HCT116 (cell line): ENCODE results near the gene OR11A1. TPM values are rescaled to one million over a fixed set of nuclear protein-coding genes. Genes with fewer than 3 reads are reported as not detected.
"Not testable (repeated sequence)": the region's sequence is repeated elsewhere in the genome, so short reads cannot be mapped to it uniquely, and the experiment has no call there.

Experiments used
- ATAC-seq: fragments of 200-7000 bp; cut with Tn5 transposase; 2 replicates; pipeline ENCODE4 v1.9.1; 2020; ENCODE audit warnings: mild to moderate bottlenecking, moderate library complexity
- BruUV-seq: library from RNA; stranded (reverse); fragments of 400-500 nt; replicated peaks from 2 replicates; lab custom pipeline; 2021; lab: Mats Ljungman, UMichigan
- CTCF ChIA-PET: fragments of 300-600 bp; sonication (Branson Sonifier 250); formaldehyde crosslinking; loops from one replicate; lab custom pipeline; 2021; ENCODE audit warnings: antibody characterized with exemption; lab: Charles Lee
- POLR2A ChIA-PET: fragments of 300-600, 350-600 bp; sonication (Branson Sonifier 250); formaldehyde crosslinking; loops from one replicate; lab custom pipeline; 2021; ENCODE audit warnings: antibody characterized with exemption; lab: Charles Lee
- RAD21 ChIA-PET, 2 experiments: fragments of 300-600 bp; sonication (Branson Sonifier 250); formaldehyde crosslinking; loops; one replicate each; lab custom pipeline; 2023; ENCODE audit warnings: low total read pairs in 2 of 2; ENCODE audit not compliant: uncharacterized antibody in 2 of 2, unreplicated experiment in 2 of 2, low non-redundant PET in 1 of 2; lab: Charles Lee
- DNase-seq: peaks from one replicate; pipeline ENCODE4 v3.0.0-alpha.2; 2010; ENCODE audit warnings: low read depth, low spot score
- H2AFZ ChIP-seq: fragments of 200-600 bp; shearing (Covaris generic), sonication (generic); 2 replicates; pipeline ENCODE4 v1.6.1; 2017; ENCODE audit warnings: low read depth, mixed run types, mixed read lengths, antibody characterized with exemption, low read length; ENCODE audit not compliant: poor library complexity, severe bottlenecking
- H3K27ac ChIP-seq: 2 replicates; pipeline ENCODE4 v1.5.1; 2012; ENCODE audit warnings: low read depth, low read length
- H3K27me3 ChIP-seq: fragments of 200-600 bp; sonication (generic); 2 replicates; pipeline ENCODE4 v1.6.1; 2016; ENCODE audit warnings: mixed run types, low read length, mixed read lengths; ENCODE audit not compliant: insufficient read depth
- H3K36me3 ChIP-seq, 2 experiments: fragments of 200-500 bp in 1 of 2; fragments of 200-600 bp in 1 of 2; sonication (Bioruptor generic) in 1 of 2; sonication (generic) in 1 of 2; 2 replicates each; pipeline versions ENCODE4 v1.5.1 to v1.6.1; 2014 to 2016; ENCODE audit warnings: low read length in 2 of 2, inconsistent platforms in 1 of 2, mixed read lengths in 1 of 2, mixed run types in 1 of 2; ENCODE audit not compliant: insufficient read depth in 2 of 2, control insufficient read depth in 1 of 2
- H3K4me1 ChIP-seq, 2 experiments: fragments of 200-600 bp in 1 of 2; sonication (generic) in 1 of 2; 2 replicates each; pipeline versions ENCODE4 v1.5.1 to v1.6.1; 2012 to 2017; ENCODE audit warnings: low read length in 2 of 2, inconsistent platforms in 1 of 2, mild to moderate bottlenecking in 1 of 2, mixed read lengths in 1 of 2, mixed run types in 1 of 2, moderate library complexity in 1 of 2; ENCODE audit not compliant: insufficient read depth in 2 of 2, control insufficient read depth in 1 of 2
- H3K4me2 ChIP-seq: fragments of 200-600 bp; sonication (generic); 2 replicates; pipeline ENCODE4 v1.6.1; 2017; ENCODE audit warnings: mixed run types, low read length, mixed read lengths
- H3K4me3 ChIP-seq, 2 experiments: fragments of 200-600 bp in 1 of 2; sonication (generic) in 1 of 2; replicated peaks in 1 of 2; 2 replicates each; pipeline ENCODE4 v1.5.1; 2011 to 2016; ENCODE audit warnings: low read length in 2 of 2, control low read depth in 1 of 2, low read depth in 1 of 2, mild to moderate bottlenecking in 1 of 2, mixed read lengths in 1 of 2, mixed run types in 1 of 2
- H3K79me2 ChIP-seq: fragments of 200-600 bp; sonication (generic); 2 replicates; pipeline ENCODE4 v1.6.1; 2017; ENCODE audit warnings: mild to moderate bottlenecking, mixed run types, low read length, moderate library complexity, mixed read lengths; ENCODE audit not compliant: insufficient read depth
- H3K9ac ChIP-seq: fragments of 200-600 bp; sonication (generic); 2 replicates; pipeline ENCODE4 v1.6.1; 2016; ENCODE audit warnings: low read length, mixed read lengths
- H3K9me2 ChIP-seq: fragments of 200-600 bp; sonication (generic), shearing (Covaris generic); 2 replicates; pipeline ENCODE4 v1.6.1; 2017; ENCODE audit warnings: mixed run types, mild to moderate bottlenecking, moderate library complexity; ENCODE audit not compliant: insufficient read depth
- H3K9me3 ChIP-seq, 2 experiments: fragments of 200-500 bp in 1 of 2; fragments of 200-600 bp in 1 of 2; sonication (Bioruptor generic) in 1 of 2; sonication (generic) in 1 of 2; 2 replicates each; pipeline ENCODE4 v1.6.1; 2014 to 2017; ENCODE audit warnings: low read length in 2 of 2, mixed read lengths in 2 of 2, inconsistent platforms in 1 of 2, low read depth in 1 of 2, mild to moderate bottlenecking in 1 of 2, mixed run types in 1 of 2, moderate library complexity in 1 of 2; ENCODE audit not compliant: control insufficient read depth in 1 of 2, insufficient read depth in 1 of 2
- H4K20me1 ChIP-seq: fragments of 200-600 bp; sonication (generic), shearing (Covaris generic); 2 replicates; pipeline ENCODE4 v1.6.1; 2017; ENCODE audit warnings: mixed run types, mild to moderate bottlenecking, moderate library complexity; ENCODE audit not compliant: insufficient read depth
- CBX3 ChIP-seq: IDR thresholded peaks from 2 replicates; pipeline ENCODE4 v1.6.1; 2012; ENCODE audit warnings: low read depth
- EGR1 ChIP-seq: IDR thresholded peaks from 2 replicates; pipeline ENCODE4 v1.6.1; 2012; ENCODE audit warnings: low read depth
- EZH2phosphoT487 ChIP-seq: fragments of 200-600 bp; IDR thresholded peaks from 2 replicates; pipeline ENCODE4 v1.6.1; 2018; ENCODE audit warnings: antibody characterized with exemption, borderline replicate concordance
- FOSL1 ChIP-seq: IDR thresholded peaks from 2 replicates; pipeline ENCODE4 v1.6.1; 2012; ENCODE audit warnings: low read depth
- SIN3A ChIP-seq: IDR thresholded peaks from 2 replicates; pipeline ENCODE4 v1.6.1; 2012; ENCODE audit warnings: low read depth
- SP1 ChIP-seq: IDR thresholded peaks from 2 replicates; pipeline ENCODE4 v1.6.1; 2012; ENCODE audit warnings: low read depth
- SRF ChIP-seq: IDR thresholded peaks from 2 replicates; pipeline ENCODE4 v1.6.1; 2012; ENCODE audit warnings: low read depth
- TCF7L2 ChIP-seq: IDR thresholded peaks from 2 replicates; pipeline ENCODE4 v1.7.0; 2011; ENCODE audit warnings: borderline replicate concordance, inconsistent platforms; ENCODE audit not compliant: insufficient read depth, insufficient read length; ENCODE audit errors: extremely low read depth
- YY1 ChIP-seq: IDR thresholded peaks from 2 replicates; pipeline ENCODE4 v1.6.1; 2011; ENCODE audit warnings: low read length, low read depth, moderate library complexity, mild to moderate bottlenecking; ENCODE audit not compliant: insufficient replicate concordance; ENCODE audit errors: extremely low read depth
- intact Hi-C: fragments of 100-400 bp; cut with micrococcal nuclease; formaldehyde crosslinking; loops from 2 replicates; pipeline ENCODE4 v1.10.0; 2022
- total RNA-seq: library from RNA; stranded (reverse); gene quantifications from one replicate; pipeline ENCODE4 v1.2.1, GENCODE V29; 2021; ENCODE audit not compliant: unreplicated experiment
- TF ChIP-seq, protein P1 (sequence below): IDR thresholded peaks from 2 replicates; pipeline ENCODE4 v1.6.1; 2011; ENCODE audit warnings: mild to moderate bottlenecking, low read length, moderate library complexity; ENCODE audit not compliant: insufficient replicate concordance; ENCODE audit errors: extremely low read depth
- TF ChIP-seq, protein P2 (sequence below): IDR thresholded peaks from 2 replicates; pipeline ENCODE4 v1.6.1; 2012; ENCODE audit warnings: low read depth
- TF ChIP-seq, protein P3 (sequence below), 3 experiments: fragments of 200-600 bp in 1 of 3; sonication (generic) in 1 of 3; IDR thresholded peaks in 2 of 3; conservative IDR thresholded peaks in 1 of 3; 2 replicates each; pipeline ENCODE4 v1.5.1; 2012 to 2017; ENCODE audit warnings: low read depth in 2 of 3, low read length in 2 of 3, antibody characterized with exemption in 1 of 3, borderline replicate concordance in 1 of 3, control low read depth in 1 of 3, mild to moderate bottlenecking in 1 of 3, mixed read lengths in 1 of 3, mixed run types in 1 of 3, moderate library complexity in 1 of 3; ENCODE audit not compliant: insufficient read depth in 1 of 3

Gene OR11A1
- total RNA-seq, 1 experiment from 2014 or later, result not detected

DNA sequence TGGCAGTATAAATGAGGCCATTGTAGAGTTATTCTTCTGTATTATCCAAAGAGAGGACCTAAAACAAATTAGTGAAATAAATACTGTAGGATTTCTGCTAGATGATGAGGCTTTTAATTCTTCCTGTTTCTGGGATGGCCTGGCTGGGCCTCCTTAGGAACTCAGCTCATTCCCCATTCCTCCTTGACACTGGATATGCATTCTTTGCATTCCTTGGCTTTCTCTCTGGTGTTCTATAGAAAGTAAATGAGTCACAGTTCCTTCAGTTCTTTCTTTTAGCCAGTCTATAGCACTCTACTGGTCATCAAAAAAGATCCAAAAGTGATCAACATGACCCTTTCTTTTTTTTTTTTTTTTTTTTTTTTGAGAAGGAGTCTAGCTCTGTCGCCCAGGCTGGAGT lies 9.2 kb downstream of the OR11A1 start:
- POLR2A ChIA-PET, result interaction anchor here (0.6 kb wide), 1 partner anchor 538 kb away, joined by 3 read pairs; no protein-coding TSS in a partner anchor
- no peak overlapping the region for H3K4me2 ChIP-seq
- no peaks in the 10 kb centered on the region for H3K36me3 ChIP-seq
- intact Hi-C loops, result no loop called here
- H2AFZ ChIP-seq, result no peak overlapping the region
- no peak for ATAC-seq
- no peak for TF ChIP-seq SRF
- TF ChIP-seq, protein P1, sequence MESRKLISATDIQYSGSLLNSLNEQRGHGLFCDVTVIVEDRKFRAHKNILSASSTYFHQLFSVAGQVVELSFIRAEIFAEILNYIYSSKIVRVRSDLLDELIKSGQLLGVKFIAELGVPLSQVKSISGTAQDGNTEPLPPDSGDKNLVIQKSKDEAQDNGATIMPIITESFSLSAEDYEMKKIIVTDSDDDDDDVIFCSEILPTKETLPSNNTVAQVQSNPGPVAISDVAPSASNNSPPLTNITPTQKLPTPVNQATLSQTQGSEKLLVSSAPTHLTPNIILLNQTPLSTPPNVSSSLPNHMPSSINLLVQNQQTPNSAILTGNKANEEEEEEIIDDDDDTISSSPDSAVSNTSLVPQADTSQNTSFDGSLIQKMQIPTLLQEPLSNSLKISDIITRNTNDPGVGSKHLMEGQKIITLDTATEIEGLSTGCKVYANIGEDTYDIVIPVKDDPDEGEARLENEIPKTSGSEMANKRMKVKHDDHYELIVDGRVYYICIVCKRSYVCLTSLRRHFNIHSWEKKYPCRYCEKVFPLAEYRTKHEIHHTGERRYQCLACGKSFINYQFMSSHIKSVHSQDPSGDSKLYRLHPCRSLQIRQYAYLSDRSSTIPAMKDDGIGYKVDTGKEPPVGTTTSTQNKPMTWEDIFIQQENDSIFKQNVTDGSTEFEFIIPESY, result no peak
- TF ChIP-seq SIN3A, result no peak
- no peak for TF ChIP-seq EGR1
- TF ChIP-seq EZH2phosphoT487, result no peak
- no peak for TF ChIP-seq YY1
- no peak for TF ChIP-seq CBX3
- no peak for TF ChIP-seq SP1
- no peak for TF ChIP-seq FOSL1
- TF ChIP-seq, protein P2, sequence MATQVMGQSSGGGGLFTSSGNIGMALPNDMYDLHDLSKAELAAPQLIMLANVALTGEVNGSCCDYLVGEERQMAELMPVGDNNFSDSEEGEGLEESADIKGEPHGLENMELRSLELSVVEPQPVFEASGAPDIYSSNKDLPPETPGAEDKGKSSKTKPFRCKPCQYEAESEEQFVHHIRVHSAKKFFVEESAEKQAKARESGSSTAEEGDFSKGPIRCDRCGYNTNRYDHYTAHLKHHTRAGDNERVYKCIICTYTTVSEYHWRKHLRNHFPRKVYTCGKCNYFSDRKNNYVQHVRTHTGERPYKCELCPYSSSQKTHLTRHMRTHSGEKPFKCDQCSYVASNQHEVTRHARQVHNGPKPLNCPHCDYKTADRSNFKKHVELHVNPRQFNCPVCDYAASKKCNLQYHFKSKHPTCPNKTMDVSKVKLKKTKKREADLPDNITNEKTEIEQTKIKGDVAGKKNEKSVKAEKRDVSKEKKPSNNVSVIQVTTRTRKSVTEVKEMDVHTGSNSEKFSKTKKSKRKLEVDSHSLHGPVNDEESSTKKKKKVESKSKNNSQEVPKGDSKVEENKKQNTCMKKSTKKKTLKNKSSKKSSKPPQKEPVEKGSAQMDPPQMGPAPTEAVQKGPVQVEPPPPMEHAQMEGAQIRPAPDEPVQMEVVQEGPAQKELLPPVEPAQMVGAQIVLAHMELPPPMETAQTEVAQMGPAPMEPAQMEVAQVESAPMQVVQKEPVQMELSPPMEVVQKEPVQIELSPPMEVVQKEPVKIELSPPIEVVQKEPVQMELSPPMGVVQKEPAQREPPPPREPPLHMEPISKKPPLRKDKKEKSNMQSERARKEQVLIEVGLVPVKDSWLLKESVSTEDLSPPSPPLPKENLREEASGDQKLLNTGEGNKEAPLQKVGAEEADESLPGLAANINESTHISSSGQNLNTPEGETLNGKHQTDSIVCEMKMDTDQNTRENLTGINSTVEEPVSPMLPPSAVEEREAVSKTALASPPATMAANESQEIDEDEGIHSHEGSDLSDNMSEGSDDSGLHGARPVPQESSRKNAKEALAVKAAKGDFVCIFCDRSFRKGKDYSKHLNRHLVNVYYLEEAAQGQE, result no peak
- TF ChIP-seq, protein P3, sequence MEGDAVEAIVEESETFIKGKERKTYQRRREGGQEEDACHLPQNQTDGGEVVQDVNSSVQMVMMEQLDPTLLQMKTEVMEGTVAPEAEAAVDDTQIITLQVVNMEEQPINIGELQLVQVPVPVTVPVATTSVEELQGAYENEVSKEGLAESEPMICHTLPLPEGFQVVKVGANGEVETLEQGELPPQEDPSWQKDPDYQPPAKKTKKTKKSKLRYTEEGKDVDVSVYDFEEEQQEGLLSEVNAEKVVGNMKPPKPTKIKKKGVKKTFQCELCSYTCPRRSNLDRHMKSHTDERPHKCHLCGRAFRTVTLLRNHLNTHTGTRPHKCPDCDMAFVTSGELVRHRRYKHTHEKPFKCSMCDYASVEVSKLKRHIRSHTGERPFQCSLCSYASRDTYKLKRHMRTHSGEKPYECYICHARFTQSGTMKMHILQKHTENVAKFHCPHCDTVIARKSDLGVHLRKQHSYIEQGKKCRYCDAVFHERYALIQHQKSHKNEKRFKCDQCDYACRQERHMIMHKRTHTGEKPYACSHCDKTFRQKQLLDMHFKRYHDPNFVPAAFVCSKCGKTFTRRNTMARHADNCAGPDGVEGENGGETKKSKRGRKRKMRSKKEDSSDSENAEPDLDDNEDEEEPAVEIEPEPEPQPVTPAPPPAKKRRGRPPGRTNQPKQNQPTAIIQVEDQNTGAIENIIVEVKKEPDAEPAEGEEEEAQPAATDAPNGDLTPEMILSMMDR (IDR thresholded peaks at IDR 0.05 in 2 of 3, conservative IDR thresholded peaks at IDR 0.05 in 1 of 3; ENCODE audit: borderline replicate concordance in 1 of 3, insufficient read depth in 1 of 3, low read depth in 2 of 3, low read length in 2 of 3), result no peak
- TF ChIP-seq TCF7L2, result no peak
- TF ChIP-seq, all 23 proteins: peak for 0
- H3K27ac ChIP-seq, result no peak overlapping the region
- H3K9me3 ChIP-seq, result no peaks in the 10 kb centered on the region
- H3K9ac ChIP-seq, result no peak overlapping the region
- RAD21 ChIA-PET, result no interaction called here
- no peaks in the 10 kb centered on the region for H3K27me3 ChIP-seq
- no peaks in the 10 kb centered on the region for H4K20me1 ChIP-seq
- no TSS peak for BruUV-seq
- H3K4me3 ChIP-seq, result no peak overlapping the region
- no peaks in the 10 kb centered on the region for H3K4me1 ChIP-seq
- no peaks in the 10 kb centered on the region for H3K79me2 ChIP-seq
- DNase-seq, result no peak
- CTCF ChIA-PET, result no interaction called here
- no peaks in the 10 kb centered on the region for H3K9me2 ChIP-seq

DNA sequence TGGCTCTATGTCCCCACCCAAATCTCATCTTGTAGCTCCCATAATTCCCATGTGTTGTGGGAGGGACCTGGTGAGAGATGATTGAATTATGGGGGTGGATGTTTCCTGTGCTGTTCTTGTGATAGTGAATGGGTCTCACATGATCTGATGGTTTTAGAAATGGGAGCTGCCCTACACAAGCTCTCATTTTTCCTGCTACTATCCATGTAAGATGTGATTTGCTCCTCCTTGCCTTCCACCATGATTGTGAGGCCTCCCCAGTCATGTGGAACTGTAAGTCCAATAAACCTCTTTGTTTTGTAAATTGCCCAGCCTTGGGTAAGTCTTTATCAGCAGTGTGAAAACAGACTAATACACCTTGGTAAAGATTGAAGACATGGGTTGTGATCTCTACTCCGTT lies 12.8 kb downstream of the OR11A1 start:
- H3K4me2 ChIP-seq, ATAC-seq, CTCF ChIA-PET, H3K27ac ChIP-seq, RAD21 ChIA-PET, BruUV-seq, H4K20me1 ChIP-seq, H3K36me3 ChIP-seq, H2AFZ ChIP-seq, POLR2A ChIA-PET, intact Hi-C loops, H3K9me3 ChIP-seq, DNase-seq, H3K4me1 ChIP-seq, H3K9me2 ChIP-seq, H3K4me3 ChIP-seq, H3K79me2 ChIP-seq, H3K9ac ChIP-seq, H3K27me3 ChIP-seq: not testable (repeated sequence)
